B cell (primary cell): ENCODE results near the gene PGGHG. TPM values are rescaled to one million over a fixed set of nuclear protein-coding genes. Genes with fewer than 3 reads are reported as not detected.
"Not testable (repeated sequence)": the region's sequence is repeated elsewhere in the genome, so short reads cannot be mapped to it uniquely, and the experiment has no call there.

Source experiments
- ATAC-seq: fragments of 200-7000 bp; cut with Tn5 transposase; one replicate; pipeline ENCODE4 v1.10.0; 2021; ENCODE audit warnings: low read depth, mild to moderate bottlenecking, moderate number of reproducible peaks, moderate library complexity
- CTCF ChIA-PET: fragments of 350-600 bp; sonication (Branson Sonifier 250); formaldehyde crosslinking; loops from one replicate; lab custom pipeline; 2021; ENCODE audit warnings: antibody characterized with exemption, inconsistent platforms; lab: Charles Lee
- POLR2A ChIA-PET: fragments of 350-600 bp; sonication (Branson Sonifier 250); formaldehyde crosslinking; loops from one replicate; lab custom pipeline; 2021; ENCODE audit warnings: antibody characterized with exemption; lab: Charles Lee
- DNase-seq: peaks from one replicate; pipeline ENCODE4 v3.0.0; 2013
- H2AFZ ChIP-seq: 2 replicates; pipeline ENCODE4 v1.6.1; 2012; ENCODE audit warnings: mild to moderate bottlenecking, low read depth, low read length; ENCODE audit not compliant: insufficient read depth, poor library complexity, severe bottlenecking
- H3K27ac ChIP-seq, 2 donors: 1 replicate in 1 of 2; 2 replicates in 1 of 2; pipeline ENCODE4 v1.5.1; 2012 to 2013; ENCODE audit warnings: low read length in 2 of 2, mild to moderate bottlenecking in 2 of 2, moderate library complexity in 1 of 2
- H3K27me3 ChIP-seq, 4 experiments: fragments of 200-600 bp in 1 of 4; sonication (generic) in 1 of 4; replicated peaks in 1 of 4; 1 replicate in 2 of 4; 2 replicates in 2 of 4; pipeline versions ENCODE4 v1.6.1 to v1.7.0; 2013 to 2016; ENCODE audit warnings: low read length in 3 of 4, mild to moderate bottlenecking in 2 of 4, mixed read lengths in 1 of 4, moderate library complexity in 1 of 4; ENCODE audit not compliant: insufficient read depth in 4 of 4, control insufficient read depth in 3 of 4; ENCODE audit errors: control extremely low read depth in 1 of 4
- H3K36me3 ChIP-seq, 2 experiments: replicated peaks in 1 of 2; 1 replicate in 1 of 2; 2 replicates in 1 of 2; pipeline versions ENCODE4 v1.6.1 to v1.7.1; 2013; ENCODE audit warnings: low read length in 1 of 2; ENCODE audit not compliant: insufficient read depth in 2 of 2, control insufficient read depth in 1 of 2; ENCODE audit errors: control extremely low read depth in 1 of 2, extremely low read depth in 1 of 2
- H3K4me1 ChIP-seq, 2 donors: fragments of 200-600 bp in 1 of 2; sonication (generic) in 1 of 2; 1 replicate in 1 of 2; 2 replicates in 1 of 2; pipeline versions ENCODE4 v1.5.1 to v1.6.1; 2013 to 2017; ENCODE audit warnings: low read length in 2 of 2; ENCODE audit not compliant: control insufficient read depth in 2 of 2, insufficient read depth in 2 of 2
- H3K4me2 ChIP-seq: replicated peaks from 2 replicates; pipeline ENCODE3; 2012; ENCODE audit warnings: mild to moderate bottlenecking, low read depth, low read length; ENCODE audit not compliant: poor library complexity, severe bottlenecking
- H3K4me3 ChIP-seq, 5 experiments: fragments of 200-600 bp in 1 of 5; sonication (generic) in 1 of 5; 1 replicate in 3 of 5; 2 replicates in 2 of 5; pipeline versions ENCODE4 v1.5.1 to v1.7.0; 2011 to 2016; ENCODE audit warnings: low read length in 4 of 5, mild to moderate bottlenecking in 4 of 5, low read depth in 2 of 5, control low read depth in 1 of 5, moderate library complexity in 1 of 5; ENCODE audit not compliant: insufficient read depth in 1 of 5; ENCODE audit errors: control extremely low read depth in 1 of 5, extremely low read depth in 1 of 5
- H3K79me2 ChIP-seq: fragments of 200-600 bp; sonication (generic); one replicate; pipeline ENCODE4 v1.6.0; 2016; ENCODE audit warnings: low read length; ENCODE audit not compliant: control insufficient read depth, insufficient read depth
- H3K9ac ChIP-seq: fragments of 200-600 bp; sonication (generic); 2 replicates; pipeline ENCODE4 v1.6.1; 2017; ENCODE audit warnings: mild to moderate bottlenecking, low read length, moderate library complexity
- H3K9me3 ChIP-seq, 3 donors: one replicate each; pipeline versions ENCODE4 v1.6.1 to v1.7.1; 2013; ENCODE audit warnings: low read length in 2 of 3; ENCODE audit not compliant: control insufficient read depth in 2 of 3, insufficient read depth in 1 of 3; ENCODE audit errors: control extremely low read depth in 1 of 3
- H4K20me1 ChIP-seq: 2 replicates; pipeline ENCODE4 v1.6.0; 2012; ENCODE audit warnings: mild to moderate bottlenecking, low read length; ENCODE audit not compliant: insufficient read depth, control insufficient read depth, poor library complexity, severe bottlenecking
- H3K27ac Mint-ChIP-seq: one replicate; pipeline ENCODE4 v1.8.0; 2021; ENCODE audit warnings: mixed read lengths
- H3K27me3 Mint-ChIP-seq: one replicate; pipeline ENCODE4 v1.8.0; 2021; ENCODE audit warnings: mixed read lengths
- H3K4me1 Mint-ChIP-seq: one replicate; pipeline ENCODE4 v1.8.0; 2021; ENCODE audit warnings: mixed read lengths
- H3K4me3 Mint-ChIP-seq: one replicate; pipeline ENCODE4 v1.8.0; 2021; ENCODE audit warnings: mixed read lengths
- H3K9me3 Mint-ChIP-seq: one replicate; pipeline ENCODE4 v1.8.0; 2022; ENCODE audit warnings: mixed read lengths; ENCODE audit not compliant: insufficient read depth
- CTCF ChIP-seq: fragments of 200-600 bp; IDR thresholded peaks from one replicate; pipeline ENCODE4 v1.8.0; 2022; ENCODE audit warnings: antibody characterized with exemption, mild to moderate bottlenecking
- EZH2 ChIP-seq: IDR thresholded peaks from 2 replicates; pipeline ENCODE4 v1.6.1; 2012; ENCODE audit warnings: borderline replicate concordance, low read depth, mild to moderate bottlenecking, moderate library complexity, low read length; ENCODE audit not compliant: insufficient read depth, poor library complexity, severe bottlenecking
- WGBS: methylation state at CpG from one replicate; pipeline ENCODE4 v1.1.5; 2013; ENCODE audit warnings: missing lambda C conversion rate; ENCODE audit not compliant: insufficient coverage; 5-methylcytosine and 5-hydroxymethylcytosine counted together
- intact Hi-C: fragments of 100-400 bp; cut with micrococcal nuclease; formaldehyde crosslinking; loops from one replicate; pipeline ENCODE4 v1.10.0; 2022
- polyA plus RNA-seq: library from polyadenylated mRNA; depleted of rRNA; stranded (reverse); fragments of >200 nt; gene quantifications from 2 replicates; pipeline ENCODE4 v1.2.3, GENCODE V29; 2012
- total RNA-seq, 2 donors: library from RNA; stranded (reverse); fragments of 120-200 nt in 1 of 2; gene quantifications; 1 replicate in 1 of 2; 2 replicates in 1 of 2; pipeline versions ENCODE4 v1.2.3 to v1.2.4, GENCODE V29; 2013 to 2022

Gene PGGHG
- total and polyA plus RNA-seq, 2 donors (not counting 1 experiment from before 2014, with no cell fraction given): 159 to 264 TPM

- CTCF ChIA-PET: interaction anchor here (0.8 to 5.6 kb wide), 2 partner anchors 11 to 37 kb away, joined by 3 to 35 read pairs; no protein-coding TSS in a partner anchor
Observed at GRCh38 chr11:286977-287820, 1.7 kb upstream of the PGGHG start.

GRCh38 chr11:287821-288477 lies 977 bp upstream of the PGGHG start:
- Mint-ChIP-seq H3K9me3 (no peaks in the 10 kb centered on the region), H3K27me3 (peaks cover 17% of the 10 kb centered on the region), H3K27ac (peak overlapping the region; percentile 83), H3K4me1 (peaks cover 21% of the 10 kb centered on the region), H3K4me3 (peak overlapping the region; percentile 89)
- POLR2A ChIA-PET: interaction anchor here (0.6 to 2.7 kb wide), 6 partner anchors 8 to 68 kb away, joined by 3 to 11 read pairs (median 4); no protein-coding TSS in a partner anchor
- peak overlapping the region; percentile 89 for H2AFZ ChIP-seq
- H3K27ac ChIP-seq: peak overlapping the region in 1 of 2 donors; percentile 55
- 19% methylated on average over 41 of the region's 41 CpGs for WGBS
- CTCF ChIA-PET: interaction anchor here (0.8 to 5.6 kb wide), 2 partner anchors 12 to 38 kb away, joined by 3 to 35 read pairs; no protein-coding TSS in a partner anchor
- H3K27me3 ChIP-seq: peaks cover 0 to 28% (median 7%) of the 10 kb centered on the region in 4 experiments
- H3K4me1 ChIP-seq: peaks cover 18 to 25% of the 10 kb centered on the region in 2 donors
- peak overlapping the region; percentile 99 for H3K4me2 ChIP-seq
- peak overlapping the region; percentile 62 to 78 (median 72) for H3K4me3 ChIP-seq
- no peaks in the 10 kb centered on the region for H3K36me3 ChIP-seq
- no peak for DNase-seq
- H4K20me1 ChIP-seq: no peaks in the 10 kb centered on the region
- peaks cover 0 to 5% (median 0%) of the 10 kb centered on the region in 3 donors for H3K9me3 ChIP-seq
- intact Hi-C loops: loop anchor here (1.0 to 5.0 kb wide), 3 partner anchors 8 to 51 kb away; partner anchors contain the start of genes PSMD13 and SIRT3
- TF ChIP-seq CTCF: no peak
- TF ChIP-seq EZH2: no peak
- H3K79me2 ChIP-seq: peaks cover 8% of the 10 kb centered on the region
- ATAC-seq: no peak
- peak overlapping the region; percentile 74 for H3K9ac ChIP-seq

More at GRCh38 chr11:286977-287820, 1.7 kb upstream of the PGGHG start:
- Mint-ChIP-seq H3K4me1 (peaks cover 29% of the 10 kb centered on the region), H3K4me3 (peak overlapping the region; percentile 89), H3K27me3 (peaks cover 25% of the 10 kb centered on the region), H3K27ac (peak overlapping the region; percentile 46)
- Histone ChIP-seq H3K4me3 (peak overlapping the region in 3 of 5 experiments; percentile 62 to 76 (median 72)), H3K27me3 (peaks cover 0 to 35% (median 11%) of the 10 kb centered on the region in 4 experiments), H3K4me1 (peaks cover 20 to 31% of the 10 kb centered on the region in 2 donors), H3K9ac (peak overlapping the region; percentile 74), H2AFZ (peak overlapping the region; percentile 89), H3K4me2 (peak overlapping the region; percentile 99)
- not testable (repeated sequence) for DNase-seq, H3K27ac ChIP-seq, H3K9me3 ChIP-seq, H4K20me1 ChIP-seq, H3K9me3 Mint-ChIP-seq, H3K79me2 ChIP-seq, ATAC-seq, H3K36me3 ChIP-seq
- POLR2A ChIA-PET: interaction anchor here (0.9 kb wide), 2 partner anchors 19 to 519 kb away, joined by 4 to 5 read pairs; no protein-coding TSS in a partner anchor
- 85% methylated on average over 15 of the region's 27 CpGs for whole genome bisulfite sequencing
- intact Hi-C loops: loop anchor here (5.0 kb wide), 1 partner anchor 50 kb away; the partner anchor contains the start of genes PSMD13 and SIRT3
